Subcutaneous abdominal adipose tissue (tissue), 5 donors: ENCODE data around the gene JRKL.
A peak's percentile ranks its signal among the peaks of the same experiment; 100 is the strongest.

Source experiments
- H3K27ac ChIP-seq: one replicate; pipeline ENCODE4 v1.7.0; 2013; ENCODE audit warnings: low read depth, mild to moderate bottlenecking, inconsistent platforms, low read length, moderate library complexity
- H3K27me3 ChIP-seq, 5 donors: one replicate each; pipeline ENCODE4 v1.7.0; 2013; ENCODE audit warnings: low read length in 5 of 5, inconsistent platforms in 1 of 5; ENCODE audit not compliant: control insufficient read depth in 5 of 5, insufficient read depth in 4 of 5
- H3K36me3 ChIP-seq, 5 donors: one replicate each; pipeline ENCODE4 v1.7.0; 2013; ENCODE audit warnings: low read length in 5 of 5; ENCODE audit not compliant: control insufficient read depth in 5 of 5, insufficient read depth in 5 of 5
- H3K4me1 ChIP-seq, 5 donors: one replicate each; pipeline ENCODE4 v1.7.0; 2013; ENCODE audit warnings: low read length in 5 of 5, mild to moderate bottlenecking in 3 of 5, moderate library complexity in 1 of 5; ENCODE audit not compliant: control insufficient read depth in 5 of 5, insufficient read depth in 5 of 5
- H3K4me3 ChIP-seq, 5 donors: one replicate each; pipeline ENCODE4 v1.7.0; 2013; ENCODE audit warnings: low read length in 5 of 5, low read depth in 1 of 5
- H3K9ac ChIP-seq, 5 donors: one replicate each; pipeline ENCODE4 v1.7.0; 2013; ENCODE audit warnings: low read length in 5 of 5, mild to moderate bottlenecking in 4 of 5, moderate library complexity in 3 of 5
- H3K9me3 ChIP-seq, 5 donors: one replicate each; pipeline ENCODE4 v1.7.0; 2013; ENCODE audit warnings: low read length in 5 of 5; ENCODE audit not compliant: control insufficient read depth in 5 of 5
- donor health status: healthy.
- donor health status: healthy.
- donor health status: healthy.
- donor health status: healthy.
- donor health status: healthy.

JRKL gene

DNA sequence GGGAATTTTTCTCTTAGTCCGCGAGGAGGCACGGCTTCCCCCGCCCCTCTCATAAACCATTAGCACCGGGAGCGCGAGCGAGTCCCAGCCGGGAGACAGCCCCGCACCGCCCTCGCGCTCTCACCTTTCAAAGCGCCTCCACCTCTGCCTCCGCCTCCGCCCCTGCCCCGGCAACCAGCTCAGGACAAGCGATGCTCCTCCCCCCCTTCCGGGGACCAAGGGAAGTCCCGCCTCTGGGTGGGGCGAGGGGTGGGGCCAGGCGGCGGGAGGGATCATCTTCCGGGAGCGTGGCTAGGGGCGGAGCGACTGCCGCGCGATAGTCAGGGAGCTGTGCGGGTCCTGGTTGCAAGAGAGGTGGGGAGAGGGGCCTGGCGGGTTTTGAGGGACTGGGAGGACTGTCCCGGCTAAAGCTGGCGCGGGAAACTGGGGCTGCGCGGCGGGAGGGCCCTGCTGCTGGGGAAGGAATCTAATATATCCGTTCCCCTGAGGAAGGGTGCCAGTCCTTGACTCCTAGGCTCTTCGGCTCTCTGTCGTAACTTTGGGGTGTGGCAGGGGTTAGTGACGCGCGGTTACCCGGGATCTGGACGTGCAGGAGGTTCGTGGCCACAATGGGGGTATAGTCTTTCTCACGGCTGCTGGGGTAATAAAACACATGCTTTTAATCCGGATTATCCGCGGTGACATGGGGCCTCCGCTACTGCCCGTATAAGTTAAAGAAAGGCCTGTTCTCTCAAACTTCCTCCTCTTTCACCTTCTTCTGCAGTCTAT, at the start of gene JRKL, which contains the start of gene CCDC82:
Gene JRKL, plus strand, starts transcription at position 294 of the 768 bp plus-strand sequence. CDS start 637 bp downstream, outside the sequence.
Gene CCDC82, minus strand, starts transcription at position 193 of the 768 bp plus-strand sequence. CDS start 5,165 bp downstream, outside the sequence.
- peaks cover 0 to 5% (median 0%) of the 10 kb centered on the region in 5 donors for H3K36me3 ChIP-seq
- H3K9ac ChIP-seq = peak within 1 kb of the TSS; percentile 73 to 98 (median 96)
- H3K4me1 ChIP-seq = peaks cover 0 to 25% (median 22%) of the 10 kb centered on the region in 5 donors
- H3K9me3 ChIP-seq = no peaks in the 10 kb centered on the region
- H3K4me3 ChIP-seq = peak within 1 kb of the TSS; percentile 91 to 98 (median 95)
- peak within 1 kb of the TSS; percentile 90 for H3K27ac ChIP-seq
- no peaks in the 10 kb centered on the region for H3K27me3 ChIP-seq

DNA sequence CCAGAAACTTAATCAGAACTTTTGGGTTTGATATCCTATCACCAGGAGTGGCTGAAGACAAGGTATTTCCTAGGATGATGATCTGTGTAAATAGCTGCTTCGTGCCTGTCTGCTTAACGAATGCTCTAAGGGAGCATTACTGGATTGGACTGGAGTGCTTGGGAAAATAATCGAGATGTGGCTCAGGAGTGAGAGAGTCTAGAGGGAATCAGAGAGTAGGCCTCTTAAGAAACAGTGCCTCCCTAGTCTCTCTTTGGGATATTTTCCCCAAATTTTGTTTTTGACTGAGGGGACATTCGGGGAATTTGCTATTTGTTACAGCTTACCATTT, 49.3 kb upstream of the JRKL start:
- H3K4me1 ChIP-seq = peaks cover 16 to 59% (median 54%) of the 10 kb centered on the region in 5 donors
- no peaks in the 10 kb centered on the region for H3K27me3 ChIP-seq
- peak overlapping the region; percentile 96 for H3K27ac ChIP-seq
- H3K36me3 ChIP-seq = no peaks in the 10 kb centered on the region
- H3K4me3 ChIP-seq = peak overlapping the region; percentile 78 to 99 (median 81)
- no peaks in the 10 kb centered on the region for H3K9me3 ChIP-seq
- peak overlapping the region; percentile 53 to 91 (median 83) for H3K9ac ChIP-seq

DNA sequence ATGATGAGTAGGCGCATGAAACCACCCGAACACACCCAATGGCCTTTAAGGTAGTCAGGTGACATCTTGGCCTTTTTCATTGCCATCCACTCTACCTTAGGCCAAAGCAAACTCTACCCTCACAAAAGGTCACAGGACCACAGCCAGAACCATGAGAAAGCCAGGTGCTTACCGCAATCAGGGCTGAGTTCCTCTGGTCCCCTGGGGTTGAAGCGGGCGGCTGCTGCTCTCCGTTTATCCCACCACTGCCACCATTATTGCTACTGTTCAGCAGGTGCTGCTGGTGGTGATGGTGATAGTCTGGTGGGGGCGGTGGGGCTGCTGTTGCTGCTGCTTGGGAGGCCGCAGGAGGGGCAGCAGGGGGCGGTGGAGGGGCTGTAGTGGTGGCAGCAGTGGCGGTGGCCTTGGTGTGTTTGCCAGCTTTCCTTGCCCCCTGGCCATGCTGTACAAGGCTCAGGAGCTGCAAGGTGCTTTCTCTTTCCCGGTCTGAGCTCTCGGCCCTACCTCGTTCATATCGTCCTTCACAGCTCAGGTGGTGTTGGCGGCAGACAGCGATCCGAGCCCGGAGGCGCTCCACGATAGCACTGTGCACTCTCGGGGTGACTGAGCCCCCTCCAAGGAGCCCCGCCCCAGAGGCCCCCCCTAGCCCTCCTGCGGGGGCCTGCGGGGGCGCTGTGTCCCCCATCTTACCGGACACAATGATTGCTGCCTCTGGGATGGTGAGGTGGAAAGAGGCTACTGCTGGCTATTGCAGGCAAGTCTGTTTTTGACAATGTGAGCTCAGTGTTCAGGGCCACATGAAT, 48.4 kb upstream of the JRKL start:
- Histone ChIP-seq H3K27me3 (no peaks in the 10 kb centered on the region), H3K36me3 (no peaks in the 10 kb centered on the region), H3K27ac (peak overlapping the region; percentile 96), H3K4me3 (peak overlapping the region; percentile 78 to 99 (median 81)), H3K4me1 (peaks cover 16 to 52% (median 51%) of the 10 kb centered on the region in 5 donors), H3K9me3 (no peaks in the 10 kb centered on the region), H3K9ac (peak overlapping the region; percentile 56 to 91 (median 89))

DNA sequence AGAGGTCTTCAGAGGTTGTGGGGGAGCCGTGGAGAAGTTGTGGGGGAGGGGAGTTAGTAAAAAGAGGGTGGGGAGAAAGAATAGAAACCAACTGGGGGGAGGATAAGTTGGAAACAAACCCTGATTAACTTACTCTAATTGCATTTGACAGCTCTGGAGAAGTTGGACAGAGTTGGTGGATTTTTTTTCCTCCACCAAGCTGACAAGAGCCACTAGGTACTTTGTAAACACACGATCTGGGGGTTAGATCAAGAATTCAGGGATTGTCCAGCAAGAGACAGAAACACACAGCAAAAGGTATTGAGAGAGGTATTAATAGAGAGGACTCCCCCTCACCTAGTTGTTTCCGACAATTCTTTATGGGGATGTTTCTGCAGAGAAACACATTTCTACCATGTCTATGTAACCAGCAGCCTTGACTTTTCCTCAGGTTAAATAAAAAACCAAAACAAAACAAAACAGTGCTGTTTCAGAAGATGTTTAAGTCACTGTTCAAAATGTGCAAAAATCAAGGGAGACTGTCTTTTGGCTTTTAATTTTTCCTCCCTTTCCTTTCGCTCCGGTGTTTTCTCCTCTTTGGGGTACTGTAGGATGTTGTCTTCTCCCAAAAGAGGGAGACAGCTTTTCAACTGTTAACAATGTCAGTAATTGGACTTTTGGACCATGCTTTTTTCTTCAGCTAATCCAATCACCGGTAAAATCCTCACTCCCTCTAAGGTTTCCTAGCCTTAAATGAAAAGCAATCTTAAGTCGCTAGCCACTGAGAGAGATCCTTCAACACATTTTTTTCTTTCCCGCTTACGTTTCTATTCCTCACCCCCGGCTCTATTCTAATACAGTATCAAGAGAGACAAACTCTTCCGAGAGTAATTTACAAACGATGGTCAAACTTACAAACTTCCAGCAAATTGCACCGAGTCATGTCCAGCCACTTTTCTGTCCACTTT, 47.5 kb upstream of the JRKL start:
- Histone ChIP-seq H3K4me3 (peak overlapping the region; percentile 78 to 99 (median 81)), H3K27me3 (no peaks in the 10 kb centered on the region), H3K9ac (peak overlapping the region; percentile 51 to 91 (median 89)), H3K27ac (peak overlapping the region; percentile 96), H3K4me1 (peaks cover 16 to 50% (median 48%) of the 10 kb centered on the region in 5 donors), H3K36me3 (no peaks in the 10 kb centered on the region), H3K9me3 (no peaks in the 10 kb centered on the region)

DNA sequence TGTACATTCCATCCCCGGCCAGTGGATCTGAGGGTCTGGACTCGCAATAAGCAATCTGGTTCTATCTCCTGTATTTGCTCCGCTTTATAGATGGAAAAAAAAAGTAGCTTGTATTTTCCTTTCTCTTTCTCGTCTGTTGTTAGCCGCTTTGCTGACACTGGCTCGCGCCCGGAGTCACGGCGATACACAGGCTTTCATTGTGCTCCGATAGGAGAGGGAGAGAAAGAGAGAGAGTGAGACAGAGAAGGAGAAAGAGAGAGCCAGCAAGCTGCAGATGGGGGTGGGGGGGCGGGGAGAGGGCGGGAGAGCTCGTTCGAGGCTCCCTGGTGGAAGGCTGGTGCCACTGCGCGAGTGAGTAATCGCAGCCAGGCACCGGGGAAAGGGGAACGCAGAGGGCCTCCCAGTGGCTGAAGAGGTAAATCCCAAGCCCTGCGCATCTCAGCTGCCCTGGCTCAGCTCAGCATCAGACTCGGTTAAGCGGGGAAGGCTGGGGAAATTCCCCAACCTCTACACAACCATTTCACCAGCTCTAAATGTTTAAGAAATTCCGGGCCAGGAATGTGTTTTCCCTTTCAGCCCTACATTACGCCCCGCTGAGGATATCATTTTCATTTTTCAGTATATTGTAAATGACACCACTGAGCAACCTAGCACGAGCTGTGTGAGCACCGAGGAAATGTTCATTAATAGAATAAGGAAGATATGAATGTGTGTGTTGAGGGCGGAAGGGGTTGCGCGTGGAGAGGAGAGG, 46.7 kb upstream of the JRKL start, which contains the start of gene MAML2:
Gene MAML2, minus strand, starts transcription at position 235 of the 751 bp plus-strand sequence. CDS start 1,300 bp downstream, outside the sequence.
- peak within 1 kb of the TSS; percentile 51 to 91 (median 89) for H3K9ac ChIP-seq
- H3K27me3 ChIP-seq = no peaks in the 10 kb centered on the region
- peak within 1 kb of the TSS; percentile 96 for H3K27ac ChIP-seq
- H3K9me3 ChIP-seq = no peaks in the 10 kb centered on the region
- H3K4me1 ChIP-seq = peaks cover 16 to 44% (median 40%) of the 10 kb centered on the region in 5 donors
- peak within 1 kb of the TSS; percentile 78 to 99 (median 81) for H3K4me3 ChIP-seq
- H3K36me3 ChIP-seq = no peaks in the 10 kb centered on the region

DNA sequence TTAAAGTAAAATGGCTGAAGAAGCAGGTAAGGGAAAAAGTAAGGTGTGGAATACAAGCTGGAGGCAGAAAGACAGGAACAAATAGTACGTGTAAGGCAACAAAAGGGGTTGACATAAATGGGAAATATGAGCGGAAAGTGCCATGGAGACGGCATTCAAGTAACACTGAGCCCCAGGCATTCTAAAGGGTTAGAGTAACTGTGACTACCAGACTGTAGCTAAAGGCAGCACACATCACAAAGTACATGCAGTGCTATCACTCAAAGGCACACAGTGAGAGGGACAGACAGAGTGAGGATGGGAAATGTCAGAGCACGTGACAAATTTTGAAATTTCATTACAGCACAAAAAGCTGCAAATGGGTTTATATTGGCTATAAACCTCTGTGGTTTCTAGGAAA, 33.0 kb upstream of the JRKL start:
- Histone ChIP-seq H3K4me3 (no peak overlapping the region), H3K27ac (no peak overlapping the region), H3K27me3 (no peaks in the 10 kb centered on the region), H3K36me3 (peaks cover 22 to 56% (median 39%) of the 10 kb centered on the region in 5 donors), H3K9me3 (no peaks in the 10 kb centered on the region), H3K4me1 (no peaks in the 10 kb centered on the region), H3K9ac (no peak overlapping the region)

DNA sequence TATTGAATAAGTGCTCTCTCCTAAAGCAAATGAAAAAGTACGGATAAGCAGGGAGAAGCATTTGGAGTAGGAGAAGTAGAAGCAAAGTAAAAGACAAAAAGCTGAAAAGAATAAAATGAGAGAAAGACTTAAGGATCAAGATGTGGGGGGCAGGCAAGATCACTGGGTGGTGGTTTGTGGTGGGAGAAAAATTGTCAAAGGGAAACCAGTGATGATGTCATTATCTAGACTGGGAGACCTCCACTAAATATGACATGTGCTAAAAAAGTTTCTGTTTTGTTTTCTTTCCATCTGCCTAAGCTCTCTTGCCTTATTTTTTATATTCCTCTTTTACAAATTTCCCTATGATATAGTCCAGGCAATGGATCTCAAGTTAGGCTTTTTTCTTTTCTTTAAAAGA, 32.0 kb upstream of the JRKL start:
- H3K27me3 ChIP-seq = no peaks in the 10 kb centered on the region
- peaks cover 22 to 53% (median 41%) of the 10 kb centered on the region in 5 donors for H3K36me3 ChIP-seq
- no peaks in the 10 kb centered on the region for H3K4me1 ChIP-seq

DNA sequence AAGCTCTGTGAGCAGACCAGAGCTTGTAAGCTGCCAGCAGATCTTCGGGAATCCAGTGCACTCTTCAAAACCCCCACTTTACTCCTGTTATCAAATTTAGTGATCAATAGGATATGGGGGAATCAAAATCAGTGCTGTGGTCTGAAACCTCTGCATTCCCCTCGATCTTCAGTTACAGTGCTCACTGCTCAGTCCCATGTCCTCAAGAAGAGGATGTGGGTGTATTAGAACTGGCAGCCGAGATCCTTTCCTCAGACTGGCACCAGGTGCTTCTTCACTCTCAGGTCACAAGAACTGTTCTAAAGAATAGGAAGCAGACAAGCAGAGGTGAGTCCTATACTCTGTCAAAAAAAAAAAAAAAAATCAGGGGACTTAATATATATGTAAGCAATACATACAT, 31.5 kb upstream of the JRKL start:
- H3K9me3 ChIP-seq = no peaks in the 10 kb centered on the region
- H3K4me1 ChIP-seq = no peaks in the 10 kb centered on the region
- no peak overlapping the region for H3K9ac ChIP-seq
- no peaks in the 10 kb centered on the region for H3K27me3 ChIP-seq
- H3K4me3 ChIP-seq = no peak overlapping the region
- H3K36me3 ChIP-seq = peaks cover 22 to 49% (median 41%) of the 10 kb centered on the region in 5 donors
- H3K27ac ChIP-seq = no peak overlapping the region

More for the DNA sequence above, 32.0 kb upstream of the JRKL start:
- Histone ChIP-seq H3K9me3 (no peaks in the 10 kb centered on the region), H3K9ac (no peak overlapping the region), H3K4me3 (no peak overlapping the region), H3K27ac (no peak overlapping the region)

DNA sequence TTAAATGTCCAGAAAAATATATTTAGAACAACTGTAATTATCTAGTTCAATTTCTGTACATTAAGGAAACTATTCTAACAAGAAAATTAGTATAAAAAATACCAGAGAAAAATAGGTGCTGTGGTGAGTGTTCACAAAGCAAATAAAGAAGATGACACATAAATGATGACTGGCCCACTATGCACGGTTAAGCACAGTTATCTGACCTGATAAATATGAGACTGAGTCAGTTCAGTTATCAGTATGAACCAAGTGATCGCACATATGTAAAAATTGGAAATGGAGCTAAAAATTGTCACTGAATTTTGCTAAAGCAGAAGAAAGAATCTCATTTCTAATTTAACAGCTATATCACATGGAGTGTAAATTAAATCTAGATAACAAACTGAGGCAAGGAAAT, 28.0 kb upstream of the JRKL start:
- H3K9me3 ChIP-seq = no peaks in the 10 kb centered on the region
- H3K27me3 ChIP-seq = no peaks in the 10 kb centered on the region
- peaks cover 18 to 37% (median 35%) of the 10 kb centered on the region in 5 donors for H3K36me3 ChIP-seq
- no peak overlapping the region for H3K9ac ChIP-seq
- no peak overlapping the region for H3K4me3 ChIP-seq
- H3K4me1 ChIP-seq = no peaks in the 10 kb centered on the region
- no peak overlapping the region for H3K27ac ChIP-seq
